ENCODE data around the gene ANKS1A. TPM values are rescaled to one million over a fixed set of nuclear protein-coding genes. Genes with fewer than 3 reads are reported as not detected.
A peak's percentile ranks its signal among the peaks of the same experiment; 100 is the strongest.

The ANKS1A gene
- total RNA-seq, 6 experiments from 2014 or later = 6.7 to 17.4 (median 10.5) TPM

DNA sequence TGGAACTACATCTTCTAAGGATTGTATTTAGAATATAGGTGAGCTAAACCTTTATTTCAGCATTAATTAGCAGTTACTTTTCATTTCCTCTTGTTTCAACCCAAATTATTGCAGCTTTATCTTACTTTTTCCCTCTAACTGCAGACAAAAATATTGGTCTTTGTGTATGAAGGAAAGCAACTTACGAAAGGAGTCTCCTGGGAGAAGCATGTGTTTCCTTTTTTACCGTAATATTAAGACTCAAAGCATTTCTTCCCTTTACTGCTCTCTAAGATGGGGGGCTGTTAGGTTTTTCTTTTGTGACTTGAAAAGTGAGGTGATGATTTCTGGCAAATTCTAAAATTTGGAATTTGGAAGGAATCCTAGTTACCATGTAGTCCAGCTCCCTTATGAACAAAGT, 141.0 kb downstream of the ANKS1A start:
- no peaks in the 10 kb centered on the region for H3K36me3 ChIP-seq
- intact Hi-C loops (cut with DNase I) = no loop called here
- no peaks in the 10 kb centered on the region for H3K9me3 ChIP-seq
- H3K4me1 ChIP-seq = peaks cover 0 to 37% (median 8%) of the 10 kb centered on the region in 4 donors
- WGBS (ENCODE audit: insufficient coverage, low coverage, low lambda C conversion rate, missing lambda C conversion rate) = 61% methylated on average over 2 of the region's 2 CpGs
- no peak overlapping the region for H3K4me3 ChIP-seq
- ATAC-seq (no peak), DNase-seq (no peak)
- TF ChIP-seq, protein P1, sequence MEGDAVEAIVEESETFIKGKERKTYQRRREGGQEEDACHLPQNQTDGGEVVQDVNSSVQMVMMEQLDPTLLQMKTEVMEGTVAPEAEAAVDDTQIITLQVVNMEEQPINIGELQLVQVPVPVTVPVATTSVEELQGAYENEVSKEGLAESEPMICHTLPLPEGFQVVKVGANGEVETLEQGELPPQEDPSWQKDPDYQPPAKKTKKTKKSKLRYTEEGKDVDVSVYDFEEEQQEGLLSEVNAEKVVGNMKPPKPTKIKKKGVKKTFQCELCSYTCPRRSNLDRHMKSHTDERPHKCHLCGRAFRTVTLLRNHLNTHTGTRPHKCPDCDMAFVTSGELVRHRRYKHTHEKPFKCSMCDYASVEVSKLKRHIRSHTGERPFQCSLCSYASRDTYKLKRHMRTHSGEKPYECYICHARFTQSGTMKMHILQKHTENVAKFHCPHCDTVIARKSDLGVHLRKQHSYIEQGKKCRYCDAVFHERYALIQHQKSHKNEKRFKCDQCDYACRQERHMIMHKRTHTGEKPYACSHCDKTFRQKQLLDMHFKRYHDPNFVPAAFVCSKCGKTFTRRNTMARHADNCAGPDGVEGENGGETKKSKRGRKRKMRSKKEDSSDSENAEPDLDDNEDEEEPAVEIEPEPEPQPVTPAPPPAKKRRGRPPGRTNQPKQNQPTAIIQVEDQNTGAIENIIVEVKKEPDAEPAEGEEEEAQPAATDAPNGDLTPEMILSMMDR (IDR thresholded peaks at IDR 0.05) = no peak
- no peak for TF ChIP-seq POLR2A (IDR thresholded peaks at IDR 0.05)
- no peak overlapping the region for H3K27ac ChIP-seq
- H3K27me3 ChIP-seq = no peaks in the 10 kb centered on the region

DNA sequence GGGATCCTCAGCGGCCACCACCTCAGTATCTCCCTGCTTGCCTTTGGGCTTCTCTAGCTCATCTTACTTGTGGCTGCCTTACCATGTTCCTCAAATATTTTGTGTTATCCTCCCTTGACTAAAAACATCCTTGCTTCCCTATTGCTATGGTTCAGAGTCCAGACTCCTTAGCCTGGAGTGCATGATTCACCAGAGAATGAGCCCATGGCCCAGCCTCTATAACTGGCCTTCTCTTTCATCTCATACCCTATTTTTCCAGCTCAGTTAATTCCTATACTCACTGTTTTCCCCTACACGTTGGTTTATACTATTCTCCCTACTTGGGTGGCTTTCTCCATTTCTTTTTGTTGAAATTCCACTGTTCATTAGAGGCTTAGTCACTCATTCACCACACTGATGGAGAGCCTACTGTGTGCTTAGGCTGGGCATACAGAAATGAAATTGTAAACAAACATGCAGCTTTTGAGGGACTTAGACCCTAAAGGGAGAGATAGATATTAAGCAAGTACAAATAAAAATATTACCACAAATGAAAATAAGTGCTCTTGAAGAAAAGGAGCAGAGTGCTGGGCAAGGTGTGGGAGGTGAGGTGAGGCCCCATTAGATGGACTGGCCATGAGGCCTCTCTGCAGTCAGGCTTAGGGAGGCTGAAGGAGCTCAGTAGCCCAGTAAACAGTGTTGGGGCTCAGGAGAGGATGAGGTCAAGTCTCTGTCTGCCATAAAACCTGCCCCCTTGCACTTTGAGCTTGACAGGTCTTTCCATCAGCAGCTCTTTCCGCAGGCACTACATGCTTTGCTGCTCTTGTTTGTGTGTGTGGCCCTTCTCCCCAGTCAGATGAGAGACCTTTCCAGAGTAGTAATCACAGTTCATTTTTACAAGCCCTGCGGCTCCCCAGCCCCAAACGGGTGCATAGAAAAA, 142.8 kb downstream of the ANKS1A start:
- H3K4me1 ChIP-seq = peaks cover 0 to 39% (median 8%) of the 10 kb centered on the region in 4 donors
- peak in 1 of 3 donors; percentile 58 for DNase-seq
- no peaks in the 10 kb centered on the region for H3K27me3 ChIP-seq
- TF ChIP-seq POLR2A (IDR thresholded peaks at IDR 0.05) = no peak
- TF ChIP-seq, protein P1 (IDR thresholded peaks at IDR 0.05) = no peak
- no peak overlapping the region for H3K4me3 ChIP-seq
- no peaks in the 10 kb centered on the region for H3K36me3 ChIP-seq
- no peaks in the 10 kb centered on the region for H3K9me3 ChIP-seq
- intact Hi-C loops (cut with DNase I) = no loop called here
- H3K27ac ChIP-seq = peak overlapping the region in 1 of 3 donors; percentile 30
- 54% methylated on average over 4 of the region's 5 CpGs for WGBS (ENCODE audit: insufficient coverage, low coverage, low lambda C conversion rate, missing lambda C conversion rate)
- peak; percentile 34 to 74 (median 54) for ATAC-seq

DNA sequence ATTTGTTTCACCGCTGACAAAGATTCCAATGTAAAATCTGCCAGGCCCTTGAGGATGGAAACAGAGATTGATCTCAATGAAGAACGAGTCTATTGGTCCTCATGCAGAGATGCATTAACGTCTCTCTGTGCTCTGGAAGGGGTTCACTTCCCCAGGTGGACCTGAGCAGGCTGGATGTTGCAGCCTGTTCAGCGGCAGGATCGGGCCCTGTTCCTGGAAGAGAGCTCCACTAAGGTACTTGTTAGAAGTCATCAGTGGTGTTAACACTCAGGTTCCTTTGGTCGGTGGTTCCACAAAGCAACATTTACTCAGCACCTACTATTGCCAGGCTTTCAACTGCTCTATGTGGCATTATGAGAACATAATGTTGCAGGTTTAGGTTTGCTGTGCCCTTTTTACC, 144.6 kb downstream of the ANKS1A start:
- no peaks in the 10 kb centered on the region for H3K27me3 ChIP-seq
- H3K36me3 ChIP-seq = peaks cover 0 to 2% (median 0%) of the 10 kb centered on the region in 4 donors
- peaks cover 0 to 25% (median 0%) of the 10 kb centered on the region in 4 donors for H3K4me1 ChIP-seq
- DNase-seq (no peak), ATAC-seq (no peak)
- no peak overlapping the region for H3K4me3 ChIP-seq
- no peaks in the 10 kb centered on the region for H3K9me3 ChIP-seq
- TF ChIP-seq, protein P1 (IDR thresholded peaks at IDR 0.05) = no peak
- H3K27ac ChIP-seq = no peak overlapping the region
- intact Hi-C loops (cut with DNase I) = no loop called here
- 90% methylated on average over 3 of the region's 6 CpGs for whole genome bisulfite sequencing (ENCODE audit: insufficient coverage, low coverage, low lambda C conversion rate, missing lambda C conversion rate)

DNA sequence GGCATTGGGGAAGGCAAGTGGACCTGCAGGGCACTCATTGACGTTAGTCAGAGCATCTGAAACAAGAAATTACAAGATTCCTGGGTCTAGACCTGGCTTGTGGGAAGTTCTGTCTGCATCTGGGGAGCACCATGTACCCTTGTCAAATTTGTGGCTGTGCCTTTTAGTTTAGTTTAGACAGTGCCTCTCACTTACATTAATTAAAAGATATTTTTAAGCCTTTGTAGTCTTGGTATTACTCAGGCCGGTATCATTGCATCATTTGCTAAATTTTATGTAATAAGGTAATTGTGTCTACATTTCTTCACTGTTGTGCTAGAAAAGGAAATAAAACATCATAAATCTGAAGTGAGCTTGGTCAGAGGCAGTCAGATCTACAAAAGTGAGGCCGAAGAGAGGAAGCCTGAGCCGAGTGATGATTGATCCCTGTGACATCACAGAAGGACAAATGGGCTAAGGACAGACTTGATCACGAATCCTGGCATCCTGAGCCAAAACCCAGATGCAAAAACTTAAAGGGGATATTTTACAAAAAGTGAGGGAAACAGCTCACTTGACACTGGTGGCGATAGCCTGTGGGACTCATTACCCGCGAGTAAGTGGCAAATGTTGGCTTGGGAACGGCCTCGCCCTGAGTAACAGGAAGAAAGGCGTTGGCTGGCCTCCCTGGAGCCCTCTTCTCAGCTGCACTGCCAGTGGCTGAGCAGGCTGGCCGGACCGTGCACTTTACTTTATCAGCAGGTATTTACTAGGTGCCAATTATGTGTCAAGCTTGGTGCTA, 145.5 kb downstream of the ANKS1A start:
- peak in 1 of 3 donors; percentile 48 for DNase-seq
- no peak overlapping the region for H3K4me3 ChIP-seq
- intact Hi-C loops (cut with DNase I) = no loop called here
- peak overlapping the region in 1 of 3 donors; percentile 16 for H3K27ac ChIP-seq
- no peaks in the 10 kb centered on the region for H3K9me3 ChIP-seq
- TF ChIP-seq POLR2A (IDR thresholded peaks at IDR 0.05) = no peak
- peaks cover 0 to 22% (median 0%) of the 10 kb centered on the region in 4 donors for H3K4me1 ChIP-seq
- no peaks in the 10 kb centered on the region for H3K27me3 ChIP-seq
- peaks cover 0 to 5% (median 0%) of the 10 kb centered on the region in 4 donors for H3K36me3 ChIP-seq
- peak; percentile 31 to 54 (median 50) for ATAC-seq
- 43% methylated on average over 6 of the region's 13 CpGs for WGBS (ENCODE audit: insufficient coverage, low coverage, low lambda C conversion rate, missing lambda C conversion rate)

Measured in right lobe of liver (tissue), 6 donors.